ENCODE results near the gene FTSJ3. TPM values are rescaled to one million over a fixed set of nuclear protein-coding genes. Genes with fewer than 3 reads are reported as not detected.

The FTSJ3 gene
- polyA plus RNA-seq, 2 of the 4 experiments (the other 2 are of a cell fraction) = 74.5 to 104 TPM

GRCh38 chr17:63774141-63774968, 53.1 kb downstream of the FTSJ3 start, which contains the start of gene DDX42 (continued):
- no peak for TF ChIP-seq MYC (IDR thresholded peaks at IDR 0.05; ENCODE audit: borderline replicate concordance, low read length)
- peak; percentile 81 for TF ChIP-seq PHF8 (IDR thresholded peaks at IDR 0.05; ENCODE audit: borderline replicate concordance, low read depth)
- no peak for TF ChIP-seq HDAC2 (IDR thresholded peaks at IDR 0.05)

GRCh38 chr17:63773272-63774140, 54.0 kb downstream of the FTSJ3 start, which contains the start of gene CCDC47:
Gene CCDC47 (minus strand): TSS chr17:63773597. CDS start chr17:63766175, 7,422 bp downstream.
- ATAC-seq (peak; percentile 92 to 94), FAIRE-seq (peak; percentile 59), DNase-seq (ENCODE audit: low read depth in 1 of 2, low spot score in 1 of 2) (peak; percentile 100)
- ChIA-PET CTCF (interaction anchor here (1.0 to 3.3 kb wide), 10 partner anchors 8 to 344 kb away, joined by 3 to 15 read pairs (median 4); no protein-coding TSS in a partner anchor), POLR2A (interaction anchor here (0.6 to 2.7 kb wide), 30 partner anchors 9 to 372 kb away, joined by 3 to 35 read pairs (median 5); partner anchors contain the start of genes MAP3K3, PSMC5, SMARCD2 and STRADA)
- WGBS (ENCODE audit: missing lambda C conversion rate) = 1% methylated on average over 56 of the region's 74 CpGs
- Histone ChIP-seq H3K4me3 (peak within 1 kb of the TSS; percentile 71), H3K4me1 (peaks cover 30% of the 10 kb centered on the region), H3K27ac (peak within 1 kb of the TSS; percentile 98 to 99), H3K4me2 (peak within 1 kb of the TSS; percentile 97), H3K9me3 (no peaks in the 10 kb centered on the region)
- TF ChIP-seq HMGXB4 (CRISPR knock-in tag; IDR thresholded peaks at IDR 0.05; ENCODE audit: borderline replicate concordance) = no peak
- no peak for TF ChIP-seq KDM1A (IDR thresholded peaks at IDR 0.05; ENCODE audit: low read depth)
- peak; percentile 82; the same call in 1 of the 2 replicates for TF ChIP-seq TFCP2L1 (CRISPR knock-in tag; IDR thresholded peaks at IDR 0.05)
- no peak; the same call in 1 of the 2 replicates for TF ChIP-seq RCOR1 (IDR thresholded peaks at IDR 0.05; ENCODE audit: low read depth, low read length)
- peak; percentile 94 for TF ChIP-seq USF2 (IDR thresholded peaks at IDR 0.05)
- TF ChIP-seq MAZ (IDR thresholded peaks at IDR 0.05; ENCODE audit: borderline replicate concordance, low read depth, low read length) = 0 out of 2 replicates have a peak, but pooled peaks have one; percentile 3
- peak; percentile 85 for TF ChIP-seq CHD2 (IDR thresholded peaks at IDR 0.05; ENCODE audit: low read length, partially characterized antibody)
- no peak for TF ChIP-seq SMC3 (IDR thresholded peaks at IDR 0.05)
- TF ChIP-seq POLR2A (IDR thresholded peaks at IDR 0.05; ENCODE audit: low read length) = peak; percentile 94
- no peak for TF ChIP-seq FOXS1 (CRISPR knock-in tag; IDR thresholded peaks at IDR 0.05)
- TF ChIP-seq HEYL (CRISPR knock-in tag; IDR thresholded peaks at IDR 0.05) = no peak
- no peak for TF ChIP-seq HES2 (IDR thresholded peaks at IDR 0.05)
- no peak for TF ChIP-seq HDAC2 (IDR thresholded peaks at IDR 0.05)
- TF ChIP-seq CBX2 (IDR thresholded peaks at IDR 0.05; ENCODE audit: borderline replicate concordance, low read depth) = no peak
- TF ChIP-seq MYC (IDR thresholded peaks at IDR 0.05; ENCODE audit: borderline replicate concordance, low read length) = peak; percentile 100
- peak; percentile 94 for TF ChIP-seq BCL3 (IDR thresholded peaks at IDR 0.05)
- TF ChIP-seq ZNF302 (CRISPR knock-in tag; IDR thresholded peaks at IDR 0.05) = no peak
- no peak for TF ChIP-seq ELK1 (IDR thresholded peaks at IDR 0.05; ENCODE audit: low read depth, low read length)
- TF ChIP-seq ZC3H11A (IDR thresholded peaks at IDR 0.05) = no peak
- TF ChIP-seq E2F6 (IDR thresholded peaks at IDR 0.05; ENCODE audit: borderline replicate concordance, low read depth) = peak; percentile 71
- TF ChIP-seq SREBF2 (IDR thresholded peaks at IDR 0.05) = no peak
- TF ChIP-seq RNF2 (IDR thresholded peaks at IDR 0.05; ENCODE audit: borderline replicate concordance, low read depth) = no peak
- TF ChIP-seq FOSB (CRISPR knock-in tag; IDR thresholded peaks at IDR 0.05) = peak; percentile 38; the same call in 1 of the 2 replicates
- no peak for TF ChIP-seq RAD21 (conservative IDR thresholded peaks at IDR 0.05 in 1 of 2, IDR thresholded peaks at IDR 0.05 in 1 of 2)
- TF ChIP-seq HOXA7 (CRISPR knock-in tag; IDR thresholded peaks at IDR 0.05) = peak; percentile 46; the same call in 1 of the 2 replicates
- no peak for TF ChIP-seq FOSL2 (IDR thresholded peaks at IDR 0.05)
- TF ChIP-seq FOSL2 (CRISPR knock-in tag; IDR thresholded peaks at IDR 0.05) = peak; percentile 7; the same call in 1 of the 2 replicates
- TF ChIP-seq NFE2L2 (conservative IDR thresholded peaks at IDR 0.05; ENCODE audit: low read length) = no peak
- TF ChIP-seq RARB (CRISPR knock-in tag; IDR thresholded peaks at IDR 0.05) = 0 out of 2 replicates have a peak, but pooled peaks have one; percentile 46
